Ishikawa (cell line): ENCODE results near the gene VSIG1.

ENCODE experiments used
- CEBPB ChIP-seq: IDR thresholded peaks from 2 replicates; pipeline ENCODE4 v1.6.1; 2012
- CREB1 ChIP-seq: IDR thresholded peaks from 2 replicates; pipeline ENCODE4 v1.6.1; 2012; ENCODE audit warnings: low read depth
- EGR1 ChIP-seq: IDR thresholded peaks from 2 replicates; pipeline ENCODE4 v1.6.1; 2012
- EP300 ChIP-seq: IDR thresholded peaks from 2 replicates; pipeline ENCODE4 v1.6.1; 2012; ENCODE audit warnings: borderline replicate concordance
- FOXM1 ChIP-seq: IDR thresholded peaks from 2 replicates; pipeline ENCODE4 v1.6.1; 2012; ENCODE audit warnings: low read depth, borderline replicate concordance
- MAX ChIP-seq: IDR thresholded peaks from 2 replicates; pipeline ENCODE4 v1.6.1; 2012
- NFIC ChIP-seq: IDR thresholded peaks from 2 replicates; pipeline ENCODE4 v1.6.1; 2012
- RAD21 ChIP-seq: IDR thresholded peaks from 2 replicates; pipeline ENCODE4 v1.6.1; 2012; ENCODE audit warnings: low read depth
- REST ChIP-seq: IDR thresholded peaks from 2 replicates; pipeline ENCODE4 v1.6.1; 2012; ENCODE audit warnings: low read depth, mild to moderate bottlenecking
- TAF1 ChIP-seq: IDR thresholded peaks from 2 replicates; pipeline ENCODE4 v1.6.1; 2012; ENCODE audit warnings: low read depth, mild to moderate bottlenecking
- TCF12 ChIP-seq: IDR thresholded peaks from 2 replicates; pipeline ENCODE4 v1.6.1; 2012; ENCODE audit warnings: low read depth
- TEAD4 ChIP-seq: IDR thresholded peaks from 2 replicates; pipeline ENCODE4 v1.6.1; 2012
- USF1 ChIP-seq: IDR thresholded peaks from 2 replicates; pipeline ENCODE4 v1.6.1; 2012
- YY1 ChIP-seq: IDR thresholded peaks from 2 replicates; pipeline ENCODE4 v1.6.1; 2012; ENCODE audit warnings: low read depth
- ZBTB7A ChIP-seq: IDR thresholded peaks from 2 replicates; pipeline ENCODE4 v1.6.1; 2012; ENCODE audit warnings: low read depth

Gene VSIG1

GRCh38 chrX:108072746-108073145 is 27.9 kb downstream of the VSIG1 start:
- TF ChIP-seq CREB1 (no peak), NFIC (no peak), YY1 (no peak), REST (no peak), CEBPB (no peak)

- TF ChIP-seq TCF12: no peak
- no peak for TF ChIP-seq FOXM1
- TF ChIP-seq CREB1: no peak
- TF ChIP-seq YY1: no peak
- no peak for TF ChIP-seq MAX
- no peak for TF ChIP-seq TAF1
- TF ChIP-seq USF1: no peak
- no peak for TF ChIP-seq EP300
Observed at GRCh38 chrX:108081110-108081509, 36.2 kb downstream of the VSIG1 start.

GRCh38 chrX:108087792-108088191 is 42.9 kb downstream of the VSIG1 start:
- TF ChIP-seq RAD21 (no peak), CEBPB (no peak)

- TF ChIP-seq CEBPB (no peak), TAF1 (no peak), RAD21 (no peak), TCF12 (no peak), CREB1 (no peak), NFIC (no peak), ZBTB7A (no peak), USF1 (no peak), EP300 (no peak), EGR1 (no peak), YY1 (no peak), MAX (no peak)
Observed at GRCh38 chrX:108088511-108088910, 43.6 kb downstream of the VSIG1 start.

- no peak for TF ChIP-seq TAF1
Observed at GRCh38 chrX:108090491-108091263, 45.8 kb downstream of the VSIG1 start.

- TF ChIP-seq YY1: peak; percentile 48; the same call in 1 of the 2 replicates
- TF ChIP-seq EP300: no peak
- TF ChIP-seq TAF1: peak; percentile 38; the same call in 1 of the 2 replicates
- 0 out of 2 replicates have a peak, but pooled peaks have one; percentile 22 for TF ChIP-seq CREB1
Observed at GRCh38 chrX:108091264-108091877, 46.5 kb downstream of the VSIG1 start, which contains the start of the genes ATG4A and PSMD10. Gene ATG4A (plus strand): TSS chrX:108091778. CDS start chrX:108091827, 49 bp downstream. Gene PSMD10 (minus strand): TSS chrX:108091542. CDS start chrX:108091520, 22 bp downstream.

GRCh38 chrX:108091878-108092291 is 47.0 kb downstream of the VSIG1 start:
- TF ChIP-seq TAF1 (no peak), YY1 (no peak), TCF12 (no peak), REST (no peak), EGR1 (no peak), EP300 (no peak), CEBPB (no peak), RAD21 (no peak), TEAD4 (no peak), ZBTB7A (no peak), NFIC (no peak), CREB1 (no peak), USF1 (no peak), MAX (no peak), FOXM1 (no peak)
